Measurements from ENCODE around the gene MRPL51. TPM values are rescaled to one million over a fixed set of nuclear protein-coding genes. Genes with fewer than 3 reads are reported as not detected.

The MRPL51 gene
- total and polyA plus RNA-seq, 10 of the 15 experiments (the other 5 are each of a cell fraction or from before 2014, with no cell fraction given) = 137 to 1,202 (median 267) TPM

DNA sequence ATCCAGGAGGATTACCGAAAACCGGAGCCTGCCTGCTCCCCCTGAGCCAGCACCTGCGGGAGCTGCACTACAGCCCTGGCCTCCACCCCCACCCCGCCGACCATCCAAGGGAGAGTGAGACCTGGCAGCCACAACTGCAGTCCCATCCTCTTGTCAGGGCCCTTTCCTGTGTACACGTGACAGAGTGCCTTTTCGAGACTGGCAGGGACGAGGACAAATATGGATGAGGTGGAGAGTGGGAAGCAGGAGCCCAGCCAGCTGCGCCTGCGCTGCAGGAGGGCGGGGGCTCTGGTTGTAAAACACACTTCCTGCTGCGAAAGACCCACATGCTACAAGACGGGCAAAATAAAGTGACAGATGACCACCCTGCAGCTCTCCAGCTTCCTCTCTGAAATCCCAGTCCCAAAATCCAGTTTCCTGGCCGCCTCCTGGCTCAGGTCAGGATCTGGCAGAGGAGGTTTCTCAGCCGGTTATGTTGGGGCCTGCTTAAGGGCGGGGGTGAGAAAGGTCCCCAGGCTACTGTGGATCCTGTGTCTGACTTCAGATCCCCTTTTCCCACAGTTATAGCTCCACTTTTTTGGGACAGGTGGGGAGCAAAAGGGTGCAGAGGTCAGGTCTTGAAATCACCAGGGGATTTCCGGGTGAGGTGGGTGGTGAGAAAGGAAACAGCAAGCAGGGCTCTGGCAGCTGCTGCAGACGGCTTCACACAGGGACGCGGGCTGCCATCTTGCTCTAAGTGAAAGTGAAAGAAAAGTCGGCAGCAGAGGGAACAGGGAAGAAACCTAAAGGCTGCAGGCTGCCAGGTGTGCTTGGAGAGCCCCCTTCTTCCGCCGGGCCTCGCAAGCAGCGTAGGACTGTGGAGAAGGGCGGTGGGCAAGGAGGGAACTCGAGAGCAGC, 41.5 kb downstream of the MRPL51 start, which contains the start of gene TAPBPL (continued):
- TF ChIP-seq, protein P1, sequence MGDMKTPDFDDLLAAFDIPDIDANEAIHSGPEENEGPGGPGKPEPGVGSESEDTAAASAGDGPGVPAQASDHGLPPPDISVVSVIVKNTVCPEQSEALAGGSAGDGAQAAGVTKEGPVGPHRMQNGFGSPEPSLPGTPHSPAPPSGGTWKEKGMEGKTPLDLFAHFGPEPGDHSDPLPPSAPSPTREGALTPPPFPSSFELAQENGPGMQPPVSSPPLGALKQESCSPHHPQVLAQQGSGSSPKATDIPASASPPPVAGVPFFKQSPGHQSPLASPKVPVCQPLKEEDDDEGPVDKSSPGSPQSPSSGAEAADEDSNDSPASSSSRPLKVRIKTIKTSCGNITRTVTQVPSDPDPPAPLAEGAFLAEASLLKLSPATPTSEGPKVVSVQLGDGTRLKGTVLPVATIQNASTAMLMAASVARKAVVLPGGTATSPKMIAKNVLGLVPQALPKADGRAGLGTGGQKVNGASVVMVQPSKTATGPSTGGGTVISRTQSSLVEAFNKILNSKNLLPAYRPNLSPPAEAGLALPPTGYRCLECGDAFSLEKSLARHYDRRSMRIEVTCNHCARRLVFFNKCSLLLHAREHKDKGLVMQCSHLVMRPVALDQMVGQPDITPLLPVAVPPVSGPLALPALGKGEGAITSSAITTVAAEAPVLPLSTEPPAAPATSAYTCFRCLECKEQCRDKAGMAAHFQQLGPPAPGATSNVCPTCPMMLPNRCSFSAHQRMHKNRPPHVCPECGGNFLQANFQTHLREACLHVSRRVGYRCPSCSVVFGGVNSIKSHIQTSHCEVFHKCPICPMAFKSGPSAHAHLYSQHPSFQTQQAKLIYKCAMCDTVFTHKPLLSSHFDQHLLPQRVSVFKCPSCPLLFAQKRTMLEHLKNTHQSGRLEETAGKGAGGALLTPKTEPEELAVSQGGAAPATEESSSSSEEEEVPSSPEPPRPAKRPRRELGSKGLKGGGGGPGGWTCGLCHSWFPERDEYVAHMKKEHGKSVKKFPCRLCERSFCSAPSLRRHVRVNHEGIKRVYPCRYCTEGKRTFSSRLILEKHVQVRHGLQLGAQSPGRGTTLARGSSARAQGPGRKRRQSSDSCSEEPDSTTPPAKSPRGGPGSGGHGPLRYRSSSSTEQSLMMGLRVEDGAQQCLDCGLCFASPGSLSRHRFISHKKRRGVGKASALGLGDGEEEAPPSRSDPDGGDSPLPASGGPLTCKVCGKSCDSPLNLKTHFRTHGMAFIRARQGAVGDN (IDR thresholded peaks at IDR 0.05) = peak; percentile 71
- TF ChIP-seq MXI1 (IDR thresholded peaks at IDR 0.05; ENCODE audit: low read depth, low read length) = peak; percentile 68
- no peak for TF ChIP-seq NFYA (IDR thresholded peaks at IDR 0.05; ENCODE audit: borderline replicate concordance, low read depth, low read length)
- TF ChIP-seq PAX5 (IDR thresholded peaks at IDR 0.05; ENCODE audit: borderline replicate concordance, low read depth, low read length) = no peak
- peak in 1 of 2 experiments; percentile 77; a peak in 2 of 4 replicates for TF ChIP-seq ETV6 (conservative IDR thresholded peaks at IDR 0.05 in 1 of 2, IDR thresholded peaks at IDR 0.05 in 1 of 2; ENCODE audit: borderline replicate concordance in 1 of 2, low read depth in 1 of 2)
- TF ChIP-seq NBN (IDR thresholded peaks at IDR 0.05) = peak; percentile 74
- TF ChIP-seq CBX5 (IDR thresholded peaks at IDR 0.05; ENCODE audit: low read depth) = no peak
- no peak for TF ChIP-seq RCOR1 (conservative IDR thresholded peaks at IDR 0.05; ENCODE audit: low read depth, low read length)
- no peak for TF ChIP-seq ZSCAN29 (IDR thresholded peaks at IDR 0.05)
- TF ChIP-seq, protein P2, sequence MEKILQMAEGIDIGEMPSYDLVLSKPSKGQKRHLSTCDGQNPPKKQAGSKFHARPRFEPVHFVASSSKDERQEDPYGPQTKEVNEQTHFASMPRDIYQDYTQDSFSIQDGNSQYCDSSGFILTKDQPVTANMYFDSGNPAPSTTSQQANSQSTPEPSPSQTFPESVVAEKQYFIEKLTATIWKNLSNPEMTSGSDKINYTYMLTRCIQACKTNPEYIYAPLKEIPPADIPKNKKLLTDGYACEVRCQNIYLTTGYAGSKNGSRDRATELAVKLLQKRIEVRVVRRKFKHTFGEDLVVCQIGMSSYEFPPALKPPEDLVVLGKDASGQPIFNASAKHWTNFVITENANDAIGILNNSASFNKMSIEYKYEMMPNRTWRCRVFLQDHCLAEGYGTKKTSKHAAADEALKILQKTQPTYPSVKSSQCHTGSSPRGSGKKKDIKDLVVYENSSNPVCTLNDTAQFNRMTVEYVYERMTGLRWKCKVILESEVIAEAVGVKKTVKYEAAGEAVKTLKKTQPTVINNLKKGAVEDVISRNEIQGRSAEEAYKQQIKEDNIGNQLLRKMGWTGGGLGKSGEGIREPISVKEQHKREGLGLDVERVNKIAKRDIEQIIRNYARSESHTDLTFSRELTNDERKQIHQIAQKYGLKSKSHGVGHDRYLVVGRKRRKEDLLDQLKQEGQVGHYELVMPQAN (conservative IDR thresholded peaks at IDR 0.05) = peak; percentile 17; the same call in 1 of the 2 replicates
- no peak for TF ChIP-seq BRCA1 (IDR thresholded peaks at IDR 0.05; ENCODE audit: low read depth, low read length)
- no peak for TF ChIP-seq JUNB (IDR thresholded peaks at IDR 0.05)
- no peak for TF ChIP-seq CHD4 (IDR thresholded peaks at IDR 0.05)
- TF ChIP-seq, protein P3, sequence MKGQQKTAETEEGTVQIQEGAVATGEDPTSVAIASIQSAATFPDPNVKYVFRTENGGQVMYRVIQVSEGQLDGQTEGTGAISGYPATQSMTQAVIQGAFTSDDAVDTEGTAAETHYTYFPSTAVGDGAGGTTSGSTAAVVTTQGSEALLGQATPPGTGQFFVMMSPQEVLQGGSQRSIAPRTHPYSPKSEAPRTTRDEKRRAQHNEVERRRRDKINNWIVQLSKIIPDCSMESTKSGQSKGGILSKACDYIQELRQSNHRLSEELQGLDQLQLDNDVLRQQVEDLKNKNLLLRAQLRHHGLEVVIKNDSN (IDR thresholded peaks at IDR 0.05; ENCODE audit: borderline replicate concordance, extremely low read length, insufficient read depth, low read depth, low read length) = no peak
- TF ChIP-seq, protein P4, sequence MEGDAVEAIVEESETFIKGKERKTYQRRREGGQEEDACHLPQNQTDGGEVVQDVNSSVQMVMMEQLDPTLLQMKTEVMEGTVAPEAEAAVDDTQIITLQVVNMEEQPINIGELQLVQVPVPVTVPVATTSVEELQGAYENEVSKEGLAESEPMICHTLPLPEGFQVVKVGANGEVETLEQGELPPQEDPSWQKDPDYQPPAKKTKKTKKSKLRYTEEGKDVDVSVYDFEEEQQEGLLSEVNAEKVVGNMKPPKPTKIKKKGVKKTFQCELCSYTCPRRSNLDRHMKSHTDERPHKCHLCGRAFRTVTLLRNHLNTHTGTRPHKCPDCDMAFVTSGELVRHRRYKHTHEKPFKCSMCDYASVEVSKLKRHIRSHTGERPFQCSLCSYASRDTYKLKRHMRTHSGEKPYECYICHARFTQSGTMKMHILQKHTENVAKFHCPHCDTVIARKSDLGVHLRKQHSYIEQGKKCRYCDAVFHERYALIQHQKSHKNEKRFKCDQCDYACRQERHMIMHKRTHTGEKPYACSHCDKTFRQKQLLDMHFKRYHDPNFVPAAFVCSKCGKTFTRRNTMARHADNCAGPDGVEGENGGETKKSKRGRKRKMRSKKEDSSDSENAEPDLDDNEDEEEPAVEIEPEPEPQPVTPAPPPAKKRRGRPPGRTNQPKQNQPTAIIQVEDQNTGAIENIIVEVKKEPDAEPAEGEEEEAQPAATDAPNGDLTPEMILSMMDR (IDR thresholded peaks at IDR 0.05 in 2 of 3, conservative IDR thresholded peaks at IDR 0.05 in 1 of 3; ENCODE audit: control insufficient read depth in 2 of 3, extremely low read depth in 1 of 3, insufficient read depth in 1 of 3, low read depth in 3 of 3, low read length in 3 of 3) = no peak
- TF ChIP-seq, protein P5, sequence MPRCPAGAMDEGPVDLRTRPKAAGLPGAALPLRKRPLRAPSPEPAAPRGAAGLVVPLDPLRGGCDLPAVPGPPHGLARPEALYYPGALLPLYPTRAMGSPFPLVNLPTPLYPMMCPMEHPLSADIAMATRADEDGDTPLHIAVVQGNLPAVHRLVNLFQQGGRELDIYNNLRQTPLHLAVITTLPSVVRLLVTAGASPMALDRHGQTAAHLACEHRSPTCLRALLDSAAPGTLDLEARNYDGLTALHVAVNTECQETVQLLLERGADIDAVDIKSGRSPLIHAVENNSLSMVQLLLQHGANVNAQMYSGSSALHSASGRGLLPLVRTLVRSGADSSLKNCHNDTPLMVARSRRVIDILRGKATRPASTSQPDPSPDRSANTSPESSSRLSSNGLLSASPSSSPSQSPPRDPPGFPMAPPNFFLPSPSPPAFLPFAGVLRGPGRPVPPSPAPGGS (IDR thresholded peaks at IDR 0.05; ENCODE audit: borderline replicate concordance, insufficient read depth, low read depth, low read length, poor library complexity, severe bottlenecking) = peak; percentile 68
- 0 out of 3 replicates have a peak, but pooled peaks have one; percentile 16 for TF ChIP-seq POU2F2 (IDR thresholded peaks at IDR 0.05; ENCODE audit: borderline replicate concordance, low read depth, low read length)
- peak; percentile 75 for TF ChIP-seq NRF1 (conservative IDR thresholded peaks at IDR 0.05; ENCODE audit: low read depth, low read length)

All from GM12878 (cell line).